NCI-H345 treated with DMSO at 0.1 percent for 48 hours (cell line): Measurements from ENCODE around the gene SCYGR4.
"Not testable (repeated sequence)": the region's sequence is repeated elsewhere in the genome, so short reads cannot be mapped to it uniquely, and the experiment has no call there.

Experiments used
- DNase-seq: peaks from one replicate; lab custom pipeline; 2025; ENCODE audit not compliant: unreplicated experiment; lab: John Stamatoyannopoulos, UW

The SCYGR4 gene

DNA sequence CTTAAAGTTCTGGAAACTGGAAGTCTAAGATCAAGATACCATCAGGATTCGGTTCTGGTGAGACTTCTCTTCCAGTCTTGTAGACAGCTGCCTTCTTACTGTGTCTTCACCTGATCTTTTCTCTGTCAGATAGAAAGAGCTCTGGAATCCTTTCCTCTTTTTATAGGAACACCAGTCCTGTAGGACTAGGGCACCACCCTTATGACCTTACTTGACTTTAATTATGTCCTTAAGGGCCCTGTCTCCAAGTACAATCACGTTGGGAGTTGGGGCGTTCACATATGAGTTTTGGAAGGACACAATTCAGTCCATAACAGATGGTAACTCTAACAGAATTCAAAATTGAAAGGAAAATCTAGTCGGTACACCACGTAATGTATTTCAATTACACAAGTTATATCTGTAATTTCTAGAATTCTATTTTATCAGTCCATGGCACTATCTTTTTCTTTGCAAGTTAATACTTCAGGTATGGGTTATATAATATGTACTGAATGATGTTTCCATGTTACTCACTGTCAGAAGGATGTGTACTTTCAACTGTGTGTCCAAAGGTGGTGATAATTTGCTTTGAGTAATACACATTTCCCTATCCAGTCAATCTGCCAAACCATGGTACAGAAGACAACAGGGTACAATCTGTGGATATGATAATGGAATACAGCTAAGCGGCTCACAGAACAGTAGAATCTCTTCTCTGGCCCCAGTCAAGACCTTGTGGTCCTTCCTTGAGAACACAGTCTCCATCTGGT is 48.1 kb downstream of the SCYGR4 start:
- no peak for DNase-seq

DNA sequence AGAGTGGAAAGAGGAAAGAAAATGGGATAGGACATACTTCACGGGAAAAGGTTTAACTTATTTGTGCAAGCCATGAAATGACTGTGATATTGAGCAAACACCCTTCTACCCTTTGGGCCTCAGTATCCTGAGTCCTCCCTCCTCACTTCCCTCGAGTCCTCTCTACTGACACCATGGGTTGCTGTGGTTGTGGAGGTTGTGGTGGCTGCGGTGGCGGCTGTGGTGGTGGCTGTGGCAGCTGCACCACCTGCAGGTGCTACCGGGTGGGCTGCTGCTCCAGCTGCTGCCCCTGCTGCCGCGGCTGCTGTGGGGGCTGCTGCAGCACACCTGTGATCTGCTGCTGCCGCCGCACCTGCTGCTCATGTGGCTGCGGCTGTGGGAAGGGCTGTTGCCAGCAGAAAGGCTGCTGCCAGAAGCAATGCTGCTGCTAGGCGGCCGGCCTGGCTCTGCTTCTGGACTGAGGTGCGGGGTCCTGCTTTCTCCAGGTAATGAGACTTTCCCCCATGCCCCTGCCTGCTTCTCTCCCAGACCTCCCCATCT is 49.4 kb downstream of the SCYGR4 start, which contains the start of gene SCYGR5:
TSS of gene SCYGR5 (plus strand) at position 174 of the 540 bp plus-strand sequence. CDS start at position 174, 0 bp downstream.
- DNase-seq, result not testable (repeated sequence)
